Measurements from ENCODE around the gene MEP1B.

MEP1B gene

GRCh38 chr18:32183503-32183902 lies 6.3 kb upstream of the MEP1B start:
- no peak for DNase-seq (ENCODE audit: low read depth)
- H3K4me3 ChIP-seq (ENCODE audit: low read depth, low read length): no peak overlapping the region
- no peak for TF ChIP-seq CTCF (IDR thresholded peaks at IDR 0.05; ENCODE audit: control insufficient read depth, extremely low read depth, insufficient read depth)

- H3K4me3 ChIP-seq (ENCODE audit: low read depth, low read length): no peak overlapping the region
- no peak for DNase-seq (ENCODE audit: low read depth)
- no peak for TF ChIP-seq CTCF (IDR thresholded peaks at IDR 0.05; ENCODE audit: control insufficient read depth, extremely low read depth, insufficient read depth)
Measured at GRCh38 chr18:32190209-32190608, 370 bp downstream of the MEP1B start.

GRCh38 chr18:32195881-32196815 lies 6.3 kb downstream of the MEP1B start:
- TF ChIP-seq CTCF (IDR thresholded peaks at IDR 0.05; ENCODE audit: control insufficient read depth, extremely low read depth, insufficient read depth): no peak
- DNase-seq (ENCODE audit: low read depth): no peak
- no peak overlapping the region for H3K4me3 ChIP-seq (ENCODE audit: low read depth, low read length)

GRCh38 chr18:32200766-32201165 lies 10.9 kb downstream of the MEP1B start:
- DNase-seq (ENCODE audit: low read depth): peak; percentile 54
- TF ChIP-seq CTCF (IDR thresholded peaks at IDR 0.05; ENCODE audit: control insufficient read depth, extremely low read depth, insufficient read depth): no peak
- H3K4me3 ChIP-seq (ENCODE audit: low read depth, low read length): no peak overlapping the region

- DNase-seq (ENCODE audit: low read depth): no peak
- no peak overlapping the region for H3K4me3 ChIP-seq (ENCODE audit: low read depth, low read length)
Measured at GRCh38 chr18:32201948-32202672, 12.3 kb downstream of the MEP1B start.

GRCh38 chr18:32208023-32208422 lies 18.2 kb downstream of the MEP1B start:
- no peak for DNase-seq (ENCODE audit: low read depth)
- no peak overlapping the region for H3K4me3 ChIP-seq (ENCODE audit: low read depth, low read length)
- no peak for TF ChIP-seq CTCF (IDR thresholded peaks at IDR 0.05; ENCODE audit: control insufficient read depth, extremely low read depth, insufficient read depth)

More at GRCh38 chr18:32201948-32202672, 12.3 kb downstream of the MEP1B start:
- TF ChIP-seq CTCF (IDR thresholded peaks at IDR 0.05; ENCODE audit: control insufficient read depth, extremely low read depth, insufficient read depth): no peak

Data from LNCaP clone FGC (cell line).